ENCODE results near the gene ESYT3.

DNA sequence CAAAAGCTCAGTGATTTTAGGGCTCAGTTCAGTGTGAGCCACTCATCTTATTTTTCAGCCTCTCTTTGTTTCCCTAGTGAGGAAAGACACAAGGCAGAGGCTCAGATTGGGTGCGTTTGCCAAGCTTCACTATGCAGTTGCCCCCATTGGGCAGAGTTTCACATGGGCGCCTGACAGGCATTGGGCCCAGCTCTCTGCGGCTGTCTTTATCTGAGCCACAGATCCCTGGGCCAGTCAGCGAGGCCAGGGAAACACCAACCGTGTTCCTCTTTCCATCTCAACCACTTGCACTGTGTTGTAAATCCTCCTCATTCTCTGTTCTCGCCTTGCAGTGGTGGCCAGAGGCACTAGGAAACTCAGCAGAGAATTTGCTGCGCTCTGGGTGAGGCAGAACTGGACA, 10.8 kb downstream of the ESYT3 start:
- TF ChIP-seq, protein P1, sequence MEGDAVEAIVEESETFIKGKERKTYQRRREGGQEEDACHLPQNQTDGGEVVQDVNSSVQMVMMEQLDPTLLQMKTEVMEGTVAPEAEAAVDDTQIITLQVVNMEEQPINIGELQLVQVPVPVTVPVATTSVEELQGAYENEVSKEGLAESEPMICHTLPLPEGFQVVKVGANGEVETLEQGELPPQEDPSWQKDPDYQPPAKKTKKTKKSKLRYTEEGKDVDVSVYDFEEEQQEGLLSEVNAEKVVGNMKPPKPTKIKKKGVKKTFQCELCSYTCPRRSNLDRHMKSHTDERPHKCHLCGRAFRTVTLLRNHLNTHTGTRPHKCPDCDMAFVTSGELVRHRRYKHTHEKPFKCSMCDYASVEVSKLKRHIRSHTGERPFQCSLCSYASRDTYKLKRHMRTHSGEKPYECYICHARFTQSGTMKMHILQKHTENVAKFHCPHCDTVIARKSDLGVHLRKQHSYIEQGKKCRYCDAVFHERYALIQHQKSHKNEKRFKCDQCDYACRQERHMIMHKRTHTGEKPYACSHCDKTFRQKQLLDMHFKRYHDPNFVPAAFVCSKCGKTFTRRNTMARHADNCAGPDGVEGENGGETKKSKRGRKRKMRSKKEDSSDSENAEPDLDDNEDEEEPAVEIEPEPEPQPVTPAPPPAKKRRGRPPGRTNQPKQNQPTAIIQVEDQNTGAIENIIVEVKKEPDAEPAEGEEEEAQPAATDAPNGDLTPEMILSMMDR (IDR thresholded peaks at IDR 0.05) = no peak
- TF ChIP-seq POLR2A (IDR thresholded peaks at IDR 0.05) (no peak), POLR2AphosphoS5 (IDR thresholded peaks at IDR 0.05; ENCODE audit: insufficient read depth in 1 of 2, low read depth in 1 of 2) (no peak)

Measured in vagina (tissue), 2 donors.